Liver (tissue), 9 donors: ENCODE results near the gene OR5L2. TPM values are rescaled to one million over a fixed set of nuclear protein-coding genes. Genes with fewer than 3 reads are reported as not detected.

Experiments used
- DNase-seq: peaks from one replicate; pipeline ENCODE4 v3.0.0-alpha.2; 2017; ENCODE audit warnings: low spot score
- H3K27ac ChIP-seq, 2 donors: one replicate each; pipeline ENCODE4 v1.7.0; 2013; ENCODE audit warnings: inconsistent platforms in 2 of 2, low read length in 2 of 2, control low read depth in 1 of 2, low read depth in 1 of 2, mild to moderate bottlenecking in 1 of 2
- H3K27me3 ChIP-seq, 4 donors: one replicate each; pipeline versions ENCODE4 v1.6.1 to v1.7.0; 2013; ENCODE audit warnings: low read length in 3 of 4, inconsistent platforms in 1 of 4, mild to moderate bottlenecking in 1 of 4, moderate library complexity in 1 of 4; ENCODE audit not compliant: control insufficient read depth in 4 of 4, insufficient read depth in 4 of 4
- H3K36me3 ChIP-seq, 4 donors: one replicate each; pipeline versions ENCODE4 v1.6.1 to v1.7.0; 2013; ENCODE audit warnings: low read length in 3 of 4, mild to moderate bottlenecking in 3 of 4, low read depth in 1 of 4, moderate library complexity in 1 of 4; ENCODE audit not compliant: control insufficient read depth in 4 of 4, insufficient read depth in 3 of 4
- H3K4me1 ChIP-seq, 4 donors: one replicate each; pipeline versions ENCODE4 v1.6.1 to v1.7.0; 2013; ENCODE audit warnings: low read length in 3 of 4, mild to moderate bottlenecking in 3 of 4, moderate library complexity in 1 of 4; ENCODE audit not compliant: control insufficient read depth in 4 of 4, insufficient read depth in 4 of 4
- H3K4me3 ChIP-seq, 3 donors: one replicate each; pipeline versions ENCODE4 v1.6.1 to v1.7.0; 2013; ENCODE audit warnings: low read length in 3 of 3, control low read depth in 1 of 3, low read depth in 1 of 3, mild to moderate bottlenecking in 1 of 3
- H3K9ac ChIP-seq, 2 donors: one replicate each; pipeline ENCODE4 v1.7.0; 2013; ENCODE audit warnings: low read length in 2 of 2, mild to moderate bottlenecking in 2 of 2, moderate library complexity in 2 of 2, control low read depth in 1 of 2, low read depth in 1 of 2
- H3K9me3 ChIP-seq, 4 donors: one replicate each; pipeline versions ENCODE4 v1.6.1 to v1.7.0; 2013; ENCODE audit warnings: low read length in 3 of 4; ENCODE audit not compliant: control insufficient read depth in 4 of 4
- ATF3 ChIP-seq: IDR thresholded peaks from 2 replicates; pipeline ENCODE4 v1.6.1; 2016; ENCODE audit warnings: antibody characterized with exemption
- CTCF ChIP-seq: fragments of 150-350 bp; IDR thresholded peaks from 2 replicates; pipeline ENCODE4 v1.5.1; 2017; ENCODE audit warnings: improper control_type of control experiment, low read depth, low read length; ENCODE audit not compliant: missing input control
- EGR1 ChIP-seq, 2 donors: IDR thresholded peaks; 2 replicates each; pipeline ENCODE4 v1.6.1; 2016 to 2018; ENCODE audit warnings: antibody characterized with exemption in 2 of 2, low read depth in 2 of 2
- FOXA2 ChIP-seq: IDR thresholded peaks from 2 replicates; pipeline ENCODE4 v1.6.1; 2016; ENCODE audit warnings: antibody characterized with exemption
- GABPA ChIP-seq, 2 donors: IDR thresholded peaks in 1 of 2; conservative IDR thresholded peaks in 1 of 2; 2 replicates each; pipeline ENCODE4 v1.6.1; 2016; ENCODE audit warnings: antibody characterized with exemption in 2 of 2, mild to moderate bottlenecking in 1 of 2, moderate library complexity in 1 of 2
- HNF4A ChIP-seq, 2 donors: conservative IDR thresholded peaks; 2 replicates each; pipeline ENCODE4 v1.6.1; 2016; ENCODE audit warnings: antibody characterized with exemption in 2 of 2, mild to moderate bottlenecking in 2 of 2
- JUND ChIP-seq, 2 donors: IDR thresholded peaks; 2 replicates each; pipeline ENCODE4 v1.6.1; 2016; ENCODE audit warnings: antibody characterized with exemption in 2 of 2
- NR2F2 ChIP-seq: IDR thresholded peaks from 2 replicates; pipeline ENCODE4 v1.6.1; 2016; ENCODE audit warnings: antibody characterized with exemption
- RAD21 ChIP-seq, 2 donors: IDR thresholded peaks; 2 replicates each; pipeline ENCODE4 v1.6.1; 2016; ENCODE audit warnings: antibody characterized with exemption in 2 of 2, mild to moderate bottlenecking in 2 of 2
- RXRA ChIP-seq, 2 donors: IDR thresholded peaks; 2 replicates each; pipeline ENCODE4 v1.6.1; 2017 to 2018; ENCODE audit warnings: antibody characterized with exemption in 2 of 2, mild to moderate bottlenecking in 1 of 2
- SP1 ChIP-seq: IDR thresholded peaks from 2 replicates; pipeline ENCODE4 v1.6.1; 2018; ENCODE audit warnings: antibody characterized with exemption, mild to moderate bottlenecking
- TAF1 ChIP-seq: conservative IDR thresholded peaks from 2 replicates; pipeline ENCODE4 v1.6.1; 2016; ENCODE audit warnings: antibody characterized with exemption, mild to moderate bottlenecking
- YY1 ChIP-seq: IDR thresholded peaks from 2 replicates; pipeline ENCODE4 v1.6.1; 2016; ENCODE audit warnings: antibody characterized with exemption, mild to moderate bottlenecking
- WGBS: extraction: QIAGEN DNeasy Blood & Tissue Kit; methylation state at CpG from one replicate; pipeline ENCODE4 v1.1.7; 2013; 5-methylcytosine and 5-hydroxymethylcytosine counted together
- polyA plus RNA-seq, 2 donors: library from polyadenylated mRNA; stranded (reverse) in 1 of 2; unstranded in 1 of 2; fragments of 200-250 nt in 1 of 2; fragments of >200 nt in 1 of 2; fragmentation: Nextera tagmentation in 1 of 2; extraction: Ambion mirVana in 1 of 2; gene quantifications; one replicate each; pipeline versions ENCODE4 v1.2.1 to v1.2.3, GENCODE V29; 2013 to 2015
- total RNA-seq, 2 donors: library from RNA; depleted of rRNA; stranded (reverse); fragments of >200 nt; gene quantifications; one replicate each; pipeline ENCODE4 v1.2.3, GENCODE V29; 2014
- TF ChIP-seq, protein P1 (sequence below): IDR thresholded peaks from 2 replicates; pipeline ENCODE4 v1.6.1; 2016; ENCODE audit warnings: antibody characterized with exemption
- TF ChIP-seq, protein P2 (sequence below): IDR thresholded peaks from 2 replicates; pipeline ENCODE4 v1.6.1; 2016; ENCODE audit warnings: antibody characterized with exemption
- donor health status: healthy.
- donor health status: healthy.
- donor health status: healthy.
- donor health status: healthy.
- donor health status: healthy.

The OR5L2 gene
- total and polyA plus RNA-seq, 4 donors = not detected

- H3K27ac ChIP-seq = no peak within 1 kb of the TSS
- no peak within 1 kb of the TSS for H3K9ac ChIP-seq
- no peaks in the 10 kb centered on the region for H3K36me3 ChIP-seq
- H3K27me3 ChIP-seq = no peaks in the 10 kb centered on the region
- no peaks in the 10 kb centered on the region for H3K4me1 ChIP-seq
- no peak for DNase-seq
- no peaks in the 10 kb centered on the region for H3K9me3 ChIP-seq
- TF ChIP-seq YY1 (no peak), SP1 (no peak), EGR1 (IDR thresholded peaks at IDR 0.05; ENCODE audit: low read depth in 2 of 2) (no peak), CTCF (no peak), JUND (IDR thresholded peaks at IDR 0.05) (no peak), FOXA2 (no peak), HNF4A (conservative IDR thresholded peaks at IDR 0.05) (no peak), RXRA (IDR thresholded peaks at IDR 0.05) (no peak), RAD21 (IDR thresholded peaks at IDR 0.05) (no peak), ATF3 (no peak), NR2F2 (no peak), GABPA (IDR thresholded peaks at IDR 0.05 in 1 of 2, conservative IDR thresholded peaks at IDR 0.05 in 1 of 2) (no peak), TAF1 (no peak)
- TF ChIP-seq, protein P1, sequence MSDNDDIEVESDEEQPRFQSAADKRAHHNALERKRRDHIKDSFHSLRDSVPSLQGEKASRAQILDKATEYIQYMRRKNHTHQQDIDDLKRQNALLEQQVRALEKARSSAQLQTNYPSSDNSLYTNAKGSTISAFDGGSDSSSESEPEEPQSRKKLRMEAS = no peak
- no peak within 1 kb of the TSS for H3K4me3 ChIP-seq
These were observed 31.8 kb upstream of the OR5L2 start, which contains the start of gene OR5D14 for GRCh38 chr11:55795256-55795655. Gene OR5D14, plus strand, starts transcription at chr11:55795556. Its CDS starts 0 bp downstream, at chr11:55795556.

DNA sequence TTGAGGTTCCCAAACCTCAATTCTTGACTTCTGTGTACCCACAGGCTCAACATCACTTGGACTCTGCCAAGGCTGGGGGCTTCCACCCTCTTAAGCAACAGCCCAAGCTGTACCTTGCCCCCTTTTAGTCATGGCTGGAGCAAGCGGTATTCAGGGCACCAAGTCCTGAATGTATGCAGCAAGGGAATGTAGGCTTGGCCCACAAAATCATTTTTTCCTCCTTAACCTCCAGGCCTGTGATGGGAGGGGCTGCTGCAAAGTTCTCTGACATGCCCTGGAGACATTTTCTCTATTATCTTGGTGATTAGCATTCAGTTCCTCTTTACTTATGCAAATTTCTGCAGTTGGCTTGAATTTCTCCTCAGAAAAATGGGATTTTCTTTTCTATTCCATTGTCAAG, 20.8 kb upstream of the OR5L2 start:
- Histone ChIP-seq H3K4me3 (no peak overlapping the region), H3K9ac (no peak overlapping the region), H3K27me3 (no peaks in the 10 kb centered on the region), H3K9me3 (no peaks in the 10 kb centered on the region), H3K36me3 (no peaks in the 10 kb centered on the region), H3K4me1 (no peaks in the 10 kb centered on the region), H3K27ac (no peak overlapping the region)
- 88% methylated on average over 1 of the region's 1 CpG for WGBS
- no peak for DNase-seq
- TF ChIP-seq SP1 (no peak), JUND (IDR thresholded peaks at IDR 0.05) (no peak), NR2F2 (no peak), RXRA (IDR thresholded peaks at IDR 0.05) (no peak), FOXA2 (no peak), EGR1 (IDR thresholded peaks at IDR 0.05; ENCODE audit: low read depth in 2 of 2) (no peak), TAF1 (no peak)
- TF ChIP-seq, protein P2, sequence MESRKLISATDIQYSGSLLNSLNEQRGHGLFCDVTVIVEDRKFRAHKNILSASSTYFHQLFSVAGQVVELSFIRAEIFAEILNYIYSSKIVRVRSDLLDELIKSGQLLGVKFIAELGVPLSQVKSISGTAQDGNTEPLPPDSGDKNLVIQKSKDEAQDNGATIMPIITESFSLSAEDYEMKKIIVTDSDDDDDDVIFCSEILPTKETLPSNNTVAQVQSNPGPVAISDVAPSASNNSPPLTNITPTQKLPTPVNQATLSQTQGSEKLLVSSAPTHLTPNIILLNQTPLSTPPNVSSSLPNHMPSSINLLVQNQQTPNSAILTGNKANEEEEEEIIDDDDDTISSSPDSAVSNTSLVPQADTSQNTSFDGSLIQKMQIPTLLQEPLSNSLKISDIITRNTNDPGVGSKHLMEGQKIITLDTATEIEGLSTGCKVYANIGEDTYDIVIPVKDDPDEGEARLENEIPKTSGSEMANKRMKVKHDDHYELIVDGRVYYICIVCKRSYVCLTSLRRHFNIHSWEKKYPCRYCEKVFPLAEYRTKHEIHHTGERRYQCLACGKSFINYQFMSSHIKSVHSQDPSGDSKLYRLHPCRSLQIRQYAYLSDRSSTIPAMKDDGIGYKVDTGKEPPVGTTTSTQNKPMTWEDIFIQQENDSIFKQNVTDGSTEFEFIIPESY = no peak
- TF ChIP-seq, protein P1 = no peak
